ENCODE results near the gene NKX2-1. TPM values are rescaled to one million over a fixed set of nuclear protein-coding genes. Genes with fewer than 3 reads are reported as not detected.
A peak's percentile ranks its signal among the peaks of the same experiment; 100 is the strongest.
"Not testable (repeated sequence)": the region's sequence is repeated elsewhere in the genome, so short reads cannot be mapped to it uniquely, and the experiment has no call there.

Gene NKX2-1
- not detected for total RNA-seq

DNA sequence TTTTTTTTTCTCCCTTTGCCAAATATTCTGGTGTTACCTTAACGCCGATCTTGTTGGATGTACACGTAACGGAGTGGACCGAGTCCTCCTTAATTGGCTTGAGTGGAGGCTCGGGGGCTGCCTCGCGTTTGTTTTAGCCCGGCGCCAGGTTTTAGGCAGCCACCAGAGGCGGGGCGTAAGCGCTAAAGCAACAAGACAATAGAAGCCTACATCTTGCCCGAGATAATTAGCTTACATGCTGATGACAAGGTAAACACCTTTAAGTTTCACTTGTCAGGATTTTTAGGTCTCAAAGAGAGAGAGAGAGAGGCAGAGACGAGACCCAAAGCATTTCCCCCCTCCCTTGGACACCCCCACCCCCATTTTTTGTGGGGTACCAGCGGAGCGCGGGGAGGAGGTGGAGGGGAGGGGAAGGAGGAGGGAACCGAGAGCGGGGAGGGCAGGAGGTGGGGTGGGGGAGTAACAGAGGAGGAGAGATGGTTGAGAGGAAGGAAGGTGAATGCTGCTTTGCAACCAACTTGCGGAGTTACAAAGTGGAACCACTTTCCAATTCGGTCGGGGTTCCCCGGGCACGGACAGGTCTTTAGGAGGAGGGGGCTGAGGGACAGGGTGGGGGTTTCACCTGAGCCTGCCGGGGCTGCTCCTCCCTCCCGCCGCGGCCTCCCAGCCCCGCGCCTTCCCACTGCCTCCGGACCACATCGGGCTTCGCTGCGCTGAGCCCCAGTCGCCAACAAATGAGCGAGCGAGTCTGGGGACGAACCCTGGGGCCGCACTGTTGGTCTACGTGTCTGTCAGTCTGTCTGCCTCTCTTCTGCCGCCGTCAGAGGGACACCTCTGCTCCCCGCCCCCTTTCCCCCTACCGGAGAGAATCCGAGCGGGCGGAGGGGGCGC is at the start of gene NKX2-1:
NKX2-1 (minus strand) TSS at position 802 of the 891 bp plus-strand sequence; CDS start at position 699, 103 bp downstream.
- DNase-seq (ENCODE audit: low read depth in 2 of 3, low spot score in 2 of 3) = no peak

DNA sequence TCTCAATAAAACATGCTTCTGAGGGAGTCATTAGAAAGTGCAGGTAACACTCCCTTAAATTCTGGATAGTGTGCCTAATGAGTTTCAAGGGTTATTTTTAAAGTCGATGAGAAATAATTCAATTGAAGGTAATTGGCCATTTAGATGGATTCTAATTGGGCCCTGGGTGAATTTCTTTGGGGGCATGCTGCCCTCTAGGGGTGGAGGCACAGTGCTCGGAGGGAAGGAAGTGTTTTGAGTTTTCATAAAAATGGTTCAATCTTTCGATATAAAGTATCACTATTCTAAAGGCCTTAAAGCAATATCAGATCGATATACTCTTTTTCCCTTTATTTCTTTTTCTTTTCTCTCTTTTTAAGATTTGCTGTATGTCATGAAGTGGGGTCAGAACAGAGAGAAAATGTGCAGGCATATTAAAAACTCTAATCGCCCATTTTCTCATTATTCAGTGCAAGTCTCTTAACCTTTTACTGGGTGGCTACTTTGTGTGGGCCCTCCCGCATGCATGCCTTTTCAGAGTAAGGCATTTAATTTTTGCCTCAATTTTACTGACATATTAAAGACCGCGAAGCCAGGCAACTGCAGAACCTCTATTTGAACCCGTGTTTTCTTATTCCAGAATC is 36.9 kb upstream of the NKX2-1 start:
- peak in 1 of 3 donors; percentile 46 for DNase-seq (ENCODE audit: low read depth in 2 of 3, low spot score in 2 of 3)

DNA sequence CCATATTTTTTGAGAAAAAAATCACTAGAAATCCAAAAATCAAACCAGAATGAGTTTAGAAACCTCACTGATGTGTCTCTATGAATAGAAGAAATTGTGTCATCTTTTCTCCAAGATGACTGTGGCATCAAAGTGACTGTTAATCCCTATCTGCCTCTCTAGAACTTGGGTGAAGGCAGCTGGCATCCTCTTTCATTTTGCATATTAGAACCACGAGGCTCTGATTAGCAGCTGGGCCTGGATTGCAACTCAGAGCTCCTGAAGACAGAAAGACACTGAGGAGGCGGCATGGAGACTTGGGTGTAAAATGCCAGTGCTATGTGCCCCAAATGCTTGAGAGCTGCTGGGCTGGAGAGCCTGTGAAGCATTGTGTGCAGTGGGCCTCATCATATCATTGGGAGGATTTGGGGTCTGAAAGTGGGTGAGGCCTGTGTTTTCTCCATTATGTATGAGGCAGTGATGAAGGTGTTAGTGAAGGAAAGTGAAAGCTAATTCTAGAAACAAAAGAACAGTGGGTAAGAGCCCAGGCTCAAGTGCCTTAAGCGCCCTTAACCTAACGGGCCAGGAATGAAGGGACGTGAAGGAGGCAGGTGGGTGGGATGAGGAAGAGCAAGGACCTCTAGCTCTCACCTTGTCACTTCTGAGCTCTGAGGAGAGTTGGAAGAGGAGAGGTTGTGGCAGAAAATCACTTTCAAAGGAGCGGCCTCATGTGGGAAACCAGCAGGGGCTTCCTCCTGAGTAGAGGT is 36.1 kb upstream of the NKX2-1 start:
- DNase-seq (ENCODE audit: low read depth in 2 of 3, low spot score in 2 of 3) = no peak

DNA sequence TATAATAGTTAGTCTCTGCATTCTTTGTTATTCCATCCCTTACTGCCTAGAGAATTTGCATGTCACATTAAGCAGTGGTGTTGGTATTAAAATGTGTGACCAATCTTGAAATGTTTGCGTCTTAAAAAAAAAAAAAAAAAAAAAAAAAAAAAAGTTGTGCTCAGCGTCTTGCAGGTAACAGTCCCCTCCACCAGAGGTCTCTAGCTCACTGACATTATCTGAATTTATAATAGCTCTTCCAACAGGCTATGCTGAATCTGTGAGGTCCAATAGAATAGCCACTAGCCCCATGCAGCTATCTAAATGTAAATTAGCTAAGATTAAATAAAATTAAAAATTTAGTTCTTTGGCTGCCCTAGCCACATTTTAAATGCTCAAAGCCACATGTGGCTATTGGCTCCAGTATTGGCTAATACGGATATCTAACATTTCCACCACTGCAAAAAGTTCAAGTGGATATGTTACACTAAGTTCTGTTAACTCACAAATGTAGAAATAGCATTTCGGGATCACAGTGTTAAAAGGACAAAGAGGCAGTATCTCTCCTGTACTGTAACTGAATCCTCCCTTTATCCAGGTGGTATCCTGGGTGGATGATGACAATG is 33.7 kb upstream of the NKX2-1 start:
- peak in 2 of 3 donors; percentile 28 to 59 for DNase-seq (ENCODE audit: low read depth in 2 of 3, low spot score in 2 of 3)

DNA sequence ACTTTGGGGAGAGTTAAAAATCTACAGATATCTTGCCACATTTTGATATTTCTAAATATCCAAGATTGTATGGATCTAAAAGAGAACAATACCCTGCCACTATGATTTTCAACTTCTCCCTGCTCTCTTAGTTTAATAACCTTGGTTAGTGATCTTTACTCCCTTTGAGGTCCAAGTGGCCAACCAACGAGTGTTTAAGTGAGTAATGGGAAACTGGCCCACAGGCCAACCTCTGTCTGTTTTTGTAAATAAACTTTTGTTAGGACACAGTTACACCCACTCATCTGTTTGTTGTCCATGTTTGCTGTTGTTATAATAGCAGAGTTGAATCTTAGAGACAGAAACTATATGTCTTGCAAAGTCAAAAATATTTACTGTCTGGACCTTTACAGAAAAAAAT is 30.9 kb upstream of the NKX2-1 start:
- DNase-seq (ENCODE audit: low read depth in 2 of 3, low spot score in 2 of 3) = no peak

DNA sequence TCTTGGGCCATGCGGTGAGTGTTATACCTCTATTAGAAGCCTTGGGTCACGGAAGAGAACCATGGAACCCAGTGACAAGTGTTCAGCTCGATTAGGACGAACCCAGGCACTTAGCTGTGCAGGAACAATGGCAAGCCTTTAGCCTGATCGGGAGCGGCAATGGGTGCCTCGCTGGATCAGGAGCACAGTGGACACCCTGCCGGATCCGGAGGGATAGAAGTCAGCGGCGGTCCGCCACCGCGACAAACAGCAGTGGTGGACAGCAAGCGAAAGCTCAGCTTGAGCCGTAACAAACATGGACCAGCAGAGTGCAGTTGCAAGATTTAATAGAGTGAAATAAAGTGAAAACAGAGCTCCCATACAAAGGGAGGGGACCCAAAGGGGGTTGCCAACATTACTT is 24.2 kb upstream of the NKX2-1 start:
- not testable (repeated sequence) for DNase-seq (ENCODE audit: low read depth in 2 of 3, low spot score in 2 of 3)

DNA sequence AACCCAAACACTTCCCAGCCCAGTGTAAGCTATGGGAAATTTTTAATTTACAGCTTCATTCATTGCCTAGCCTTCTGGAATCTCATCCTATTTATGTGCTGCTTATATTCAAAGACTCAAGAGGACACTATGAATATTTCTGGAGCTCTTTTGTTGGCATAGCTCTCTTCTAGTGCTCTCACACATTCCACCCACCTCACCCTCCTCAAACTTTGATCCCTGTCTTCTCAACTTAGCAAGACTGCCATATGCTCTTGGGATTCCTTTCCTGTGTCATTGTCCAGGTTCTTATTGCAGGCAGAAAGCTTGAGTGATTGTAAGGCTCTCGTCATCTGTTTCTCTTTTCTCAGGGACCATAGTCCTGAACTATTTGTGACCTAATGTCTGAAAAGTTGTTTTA is 18.0 kb upstream of the NKX2-1 start:
- DNase-seq (ENCODE audit: low read depth in 2 of 3, low spot score in 2 of 3) = no peak

DNA sequence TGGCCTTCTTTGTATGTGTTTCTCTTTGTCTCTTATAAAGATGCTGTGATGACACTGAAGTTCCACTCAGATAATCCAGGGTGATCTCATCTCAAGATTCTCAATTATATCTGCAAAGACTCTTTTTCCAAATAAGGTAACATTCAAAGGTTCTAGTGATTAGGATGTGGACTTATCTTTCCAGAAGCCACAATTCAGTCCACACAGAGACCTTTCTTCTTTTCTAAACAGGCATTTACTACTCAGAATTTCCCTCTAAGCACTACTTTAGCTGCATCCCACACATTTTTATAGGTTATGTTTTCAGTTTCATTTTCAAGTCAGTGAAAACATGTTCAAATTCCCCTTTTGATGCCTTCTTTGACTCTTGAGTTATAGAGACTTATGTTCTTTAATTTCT is 9.0 kb upstream of the NKX2-1 start:
- no peak for DNase-seq (ENCODE audit: low read depth in 2 of 3, low spot score in 2 of 3)

DNA sequence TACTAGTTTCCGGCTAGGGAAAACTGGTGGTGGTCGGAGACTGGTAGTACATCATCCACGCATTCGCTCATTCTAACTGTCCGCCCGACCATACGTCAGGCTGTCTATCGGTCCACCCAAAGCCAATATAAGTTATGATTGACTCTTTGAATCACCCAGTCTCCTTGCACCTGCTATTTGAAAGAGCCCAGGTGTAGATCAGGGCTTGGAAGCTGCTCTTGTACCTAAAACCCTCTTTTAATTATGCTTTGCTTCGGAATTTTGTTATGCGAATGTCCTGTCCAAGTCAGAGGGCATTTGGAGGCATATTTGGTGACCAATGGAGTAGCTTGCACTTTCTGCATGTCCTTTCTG is 5.7 kb upstream of the NKX2-1 start:
- DNase-seq (ENCODE audit: low read depth in 2 of 3, low spot score in 2 of 3) = no peak

DNA sequence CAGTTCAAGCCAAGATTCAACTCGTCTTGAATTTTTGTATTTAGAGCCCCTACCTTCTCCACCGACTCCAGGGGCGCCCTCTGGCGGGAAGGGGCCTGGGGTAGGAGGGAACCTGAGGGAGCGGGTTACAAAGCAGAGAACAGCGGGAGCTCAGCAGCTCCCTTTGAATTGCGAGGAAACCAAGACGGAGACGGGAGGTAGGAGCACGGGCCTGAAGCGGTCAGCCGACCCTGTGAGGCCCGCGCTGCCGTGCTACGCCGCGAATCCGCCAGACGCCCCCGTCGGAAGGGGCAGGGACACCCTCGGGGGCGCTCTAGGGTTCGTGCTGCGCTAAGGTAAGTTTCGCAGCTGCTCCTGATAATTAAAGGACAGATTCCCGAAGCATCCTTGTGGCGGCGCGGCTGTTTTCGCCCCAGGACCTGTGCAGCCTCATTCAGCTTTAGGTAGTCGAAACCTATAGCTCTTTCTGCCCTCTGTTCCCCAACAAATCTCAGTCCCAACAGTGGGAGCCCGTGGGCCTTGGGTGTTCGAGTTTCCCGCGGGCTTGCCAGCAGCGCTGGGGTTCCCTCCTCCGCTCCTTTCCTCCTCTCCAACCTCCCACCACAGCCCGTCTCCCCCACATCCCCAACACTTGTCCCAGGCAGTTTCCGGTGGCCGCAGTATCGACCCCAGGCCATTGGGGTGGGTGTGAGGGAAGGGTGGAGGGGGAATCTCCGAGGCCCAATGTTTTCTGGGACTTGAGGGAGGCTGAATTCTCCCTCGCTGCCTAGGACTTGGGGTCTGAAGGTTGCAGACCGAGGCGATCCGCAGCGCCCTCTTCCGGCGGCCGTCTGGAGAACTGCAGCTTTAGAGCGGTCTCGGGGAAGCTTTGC is 5.1 kb upstream of the NKX2-1 start:
- no peak for DNase-seq (ENCODE audit: low read depth in 2 of 3, low spot score in 2 of 3)

DNA sequence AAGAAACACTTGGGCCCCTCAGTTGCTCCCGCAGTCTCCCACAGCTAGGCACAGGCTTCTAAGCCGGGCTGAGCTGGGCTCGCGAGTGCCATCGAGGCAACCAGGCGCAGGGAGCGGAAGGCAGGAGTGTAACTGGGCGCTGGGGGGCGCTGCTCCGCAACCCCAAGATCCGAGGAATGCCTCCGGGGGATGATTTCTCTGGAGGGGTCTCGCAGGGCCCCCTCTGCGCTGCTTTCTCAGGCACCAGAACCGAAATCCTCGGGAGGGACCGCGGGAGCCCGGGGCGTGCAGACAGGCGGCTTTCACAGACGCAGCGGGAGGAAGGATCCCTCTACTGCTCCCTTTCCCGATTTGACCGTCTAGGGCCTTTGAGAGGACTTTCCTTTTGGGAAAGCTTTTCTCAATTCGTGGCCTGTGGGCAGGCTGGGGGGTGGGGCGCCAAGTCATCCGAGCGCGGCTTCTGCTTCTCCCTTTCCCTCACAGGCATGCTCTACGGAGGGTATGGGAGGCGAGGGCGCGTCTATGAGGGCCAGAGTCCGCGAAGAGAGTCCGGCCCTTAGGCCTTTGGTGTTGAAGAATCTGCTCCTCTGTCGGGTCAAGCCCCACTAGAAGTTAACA is 4.3 kb upstream of the NKX2-1 start:
- no peak for DNase-seq (ENCODE audit: low read depth in 2 of 3, low spot score in 2 of 3)

DNA sequence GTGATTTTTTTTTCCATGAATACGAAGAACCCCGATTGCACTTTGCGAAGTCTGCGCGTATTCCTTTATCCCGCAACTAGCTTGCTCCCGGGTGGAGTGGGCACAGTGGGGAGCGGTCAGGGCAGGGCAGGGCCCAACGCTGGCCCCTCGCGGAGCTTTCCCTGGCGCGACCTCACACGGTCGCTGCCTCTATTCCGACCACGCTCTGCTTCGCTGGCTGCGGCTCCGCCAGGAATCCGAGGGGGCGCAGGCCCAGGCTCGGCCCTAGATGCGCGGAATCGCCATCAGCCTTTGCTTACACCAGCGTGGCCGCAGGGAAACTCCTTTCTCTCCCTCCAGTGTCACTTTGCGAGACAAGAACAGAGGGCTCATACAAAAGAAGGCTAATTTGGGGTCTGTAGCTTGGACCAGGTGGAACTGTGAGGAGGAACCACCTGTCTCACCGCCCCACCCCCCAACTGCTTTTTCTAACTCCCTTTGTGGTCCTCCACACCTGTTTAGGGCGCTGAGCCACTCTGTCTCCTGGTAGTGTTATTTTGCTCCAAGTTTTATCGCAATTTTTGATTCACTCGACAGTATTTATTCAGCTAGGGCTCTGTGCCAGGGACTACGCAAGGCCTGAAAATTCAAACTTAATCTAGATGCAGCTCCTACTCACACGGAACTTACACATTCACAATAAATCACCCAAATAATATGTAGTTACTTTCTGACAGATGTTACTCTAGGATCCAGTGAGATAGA is 3.1 kb upstream of the NKX2-1 start:
- DNase-seq (ENCODE audit: low read depth in 2 of 3, low spot score in 2 of 3) = no peak

DNA sequence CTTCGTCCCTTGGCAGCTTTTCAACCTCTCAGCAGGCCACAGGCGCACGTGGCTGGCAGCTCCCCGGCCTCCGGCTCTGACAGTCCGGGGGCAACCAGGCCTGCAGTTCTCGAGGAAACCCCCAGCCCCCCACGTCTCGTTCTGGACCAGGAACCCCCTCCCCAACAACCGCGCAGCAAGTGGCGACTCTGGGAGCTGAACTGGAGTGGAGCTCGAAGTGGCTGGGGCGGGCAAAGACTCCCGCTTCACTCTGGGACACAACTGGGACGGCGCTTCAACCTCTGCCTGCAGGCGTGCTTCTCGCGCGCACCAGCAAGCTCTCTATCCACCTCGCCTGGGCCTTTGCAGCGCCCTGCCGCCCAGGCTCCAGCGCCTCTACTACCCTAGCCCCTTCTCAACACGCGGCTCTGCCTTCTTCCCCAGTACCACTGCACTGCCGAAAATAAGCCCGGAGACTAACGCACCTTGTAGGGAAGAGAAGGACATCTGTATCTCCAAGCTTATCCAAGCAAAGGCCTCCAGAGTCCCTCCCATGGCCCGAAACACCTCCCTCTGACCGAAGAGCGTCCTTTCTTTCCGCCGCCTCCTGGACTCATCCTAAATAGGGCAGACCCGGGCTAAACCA is 2.4 kb upstream of the NKX2-1 start:
- DNase-seq (ENCODE audit: low read depth in 2 of 3, low spot score in 2 of 3) = no peak

DNA sequence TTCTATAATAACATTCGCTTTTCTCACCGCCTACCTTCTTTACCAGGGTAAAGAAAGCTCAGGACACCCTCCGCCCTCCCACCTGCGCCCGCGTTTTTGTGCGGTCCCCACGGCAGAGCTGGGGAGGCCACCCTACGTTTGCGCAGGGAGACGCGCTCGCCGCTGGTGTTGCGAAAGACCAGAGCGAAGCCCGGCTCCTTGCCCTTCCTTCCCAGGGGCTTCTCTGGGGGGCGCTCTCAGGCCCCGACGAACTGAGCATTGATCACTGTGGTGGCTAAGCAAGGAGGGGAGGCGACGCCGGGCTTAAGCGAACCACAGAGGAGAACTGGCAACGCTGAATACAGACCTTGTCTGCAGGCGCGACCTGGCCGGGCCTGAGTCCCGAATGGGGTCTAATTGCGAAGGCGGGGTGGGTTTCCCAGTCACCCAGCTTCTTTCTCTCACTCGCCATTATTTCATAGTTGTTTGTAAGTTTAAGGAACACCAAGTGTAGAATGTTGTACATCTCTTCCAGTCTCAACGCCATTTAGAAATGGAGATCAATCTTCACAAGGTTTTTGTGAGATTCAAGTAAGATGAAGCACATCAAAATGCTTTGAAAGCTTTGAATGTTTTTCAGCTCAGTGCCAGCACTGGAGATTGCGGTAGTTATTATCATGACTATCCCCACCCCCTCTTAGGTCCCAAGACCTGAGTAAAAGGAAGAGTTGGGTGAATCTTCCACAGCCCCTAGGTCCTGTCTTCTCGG is 1.7 kb upstream of the NKX2-1 start:
- DNase-seq (ENCODE audit: low read depth in 2 of 3, low spot score in 2 of 3) = no peak

DNA sequence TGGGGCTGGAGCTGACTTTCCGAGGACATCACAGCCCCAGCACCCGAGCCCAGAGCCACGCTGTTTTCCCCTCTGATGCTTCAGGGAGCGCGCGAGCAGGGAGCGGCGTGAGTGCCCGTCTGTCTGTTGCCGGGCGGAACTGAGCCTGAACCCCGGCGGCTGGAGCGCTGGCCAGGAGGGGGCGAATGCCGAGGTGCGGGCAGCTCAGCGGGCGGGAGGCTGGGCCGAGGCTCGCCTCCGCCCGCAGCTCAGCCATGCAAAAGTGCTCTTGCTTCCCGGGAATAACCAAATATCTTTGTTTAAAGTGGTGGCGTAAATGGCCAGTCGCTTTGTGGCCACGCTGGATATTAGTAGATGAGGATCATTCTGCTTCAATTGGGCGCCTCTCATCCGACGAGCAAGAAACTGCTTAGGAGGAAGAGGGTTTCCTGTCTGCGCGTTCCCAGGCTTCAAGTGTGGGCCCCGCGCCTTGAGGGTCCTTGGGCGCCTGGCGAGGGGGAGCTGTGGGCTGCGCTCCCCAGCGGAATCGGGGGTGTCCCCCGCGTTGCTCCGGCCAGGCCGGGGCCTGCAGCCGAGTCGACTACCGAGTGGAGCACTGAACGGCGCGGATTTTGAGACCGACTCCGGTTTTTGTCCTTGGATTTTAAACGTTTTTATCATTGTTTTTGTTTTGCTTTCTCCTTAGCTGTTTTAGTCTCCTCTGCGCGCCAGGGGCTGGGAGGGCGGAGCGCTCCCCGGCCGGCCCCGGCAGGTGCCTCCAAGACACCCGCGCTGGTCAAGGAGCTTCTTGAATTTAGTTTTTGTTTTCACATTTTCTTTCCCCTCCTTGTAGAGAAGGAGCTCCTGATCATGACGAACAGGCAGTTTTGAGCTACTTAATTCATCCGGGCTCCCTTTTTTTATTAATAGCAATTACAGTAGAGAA is 831 bp upstream of the NKX2-1 start:
- no peak for DNase-seq (ENCODE audit: low read depth in 2 of 3, low spot score in 2 of 3)

DNA sequence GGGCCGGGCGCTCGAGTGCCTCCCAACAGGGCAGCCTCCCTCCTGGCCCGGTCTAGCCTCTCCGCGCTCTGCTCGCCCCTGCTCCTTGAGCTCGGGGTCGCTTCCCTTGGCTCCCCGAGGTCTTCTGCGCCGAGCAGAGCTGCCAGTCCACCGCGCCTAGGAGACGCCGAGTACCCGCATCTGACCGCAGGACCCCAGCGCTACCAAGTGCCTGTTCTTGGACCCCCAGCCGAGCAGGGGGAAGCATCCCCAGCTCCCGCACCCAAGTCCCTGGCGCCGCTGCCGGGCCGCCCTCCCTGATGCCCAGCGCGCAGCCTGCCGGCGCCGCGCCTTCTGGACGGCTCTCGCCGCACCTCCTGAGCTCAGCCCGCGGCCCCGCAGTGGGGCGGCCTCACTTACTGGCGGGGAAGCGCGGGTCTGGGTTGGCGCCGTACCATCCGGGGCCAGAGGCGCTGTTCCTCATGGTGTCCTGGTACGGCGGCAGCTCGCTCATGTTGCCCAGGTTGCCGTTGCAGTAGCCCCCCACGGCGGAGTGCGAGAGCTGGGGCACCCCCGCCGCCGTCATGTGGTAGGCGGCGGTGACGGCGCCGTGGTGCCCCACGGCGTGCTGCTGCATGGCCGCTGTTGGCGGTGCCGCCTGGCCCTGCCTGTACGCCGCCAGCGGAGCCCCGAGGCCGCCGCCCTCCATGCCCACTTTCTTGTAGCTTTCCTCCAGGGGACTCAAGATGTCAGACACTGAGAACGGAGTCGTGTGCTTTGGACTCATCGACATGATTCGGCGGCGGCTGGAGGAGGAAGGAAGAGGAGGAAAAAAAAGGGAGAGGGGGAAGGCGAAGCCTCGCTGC is 1.2 kb downstream of the NKX2-1 start:
- DNase-seq (ENCODE audit: low read depth in 2 of 3, low spot score in 2 of 3) = no peak
